MCF 10A (cell line): ENCODE measurements around the gene PCNX1. TPM values are rescaled to one million over a fixed set of nuclear protein-coding genes. Genes with fewer than 3 reads are reported as not detected.

ENCODE experiments used
- BruUV-seq: library from RNA; stranded (reverse); fragments of 400-500 nt; replicated peaks from 2 replicates; lab custom pipeline; 2021; lab: Mats Ljungman, UMichigan
- CTCF ChIA-PET: fragments of 300-600 bp; sonication (Branson Sonifier 250); formaldehyde crosslinking; extraction: SDS; loops from one replicate; lab custom pipeline; 2021; ENCODE audit warnings: antibody characterized with exemption, inconsistent platforms; lab: Yijun Ruan, JAX
- POLR2A ChIA-PET: fragments of 300-600, 350-650 bp; sonication (Branson Sonifier 250); formaldehyde crosslinking; extraction: SDS; loops from one replicate; lab custom pipeline; 2020; ENCODE audit warnings: antibody characterized with exemption, inconsistent platforms; lab: Yijun Ruan, JAX
- DNase-seq: peaks from one replicate; pipeline ENCODE4 v3.0.0-alpha.2; 2018; ENCODE audit not compliant: unreplicated experiment
- H3K27ac Mint-ChIP-seq: one replicate; pipeline ENCODE4 v1.8.0; 2022; ENCODE audit warnings: mild to moderate bottlenecking, low read depth, mixed read lengths; ENCODE audit not compliant: unreplicated experiment
- H3K27me3 Mint-ChIP-seq: one replicate; pipeline ENCODE4 v1.8.0; 2022; ENCODE audit warnings: mixed read lengths; ENCODE audit not compliant: insufficient read depth, unreplicated experiment
- H3K36me3 Mint-ChIP-seq: one replicate; pipeline ENCODE4 v1.8.0; 2022; ENCODE audit warnings: mild to moderate bottlenecking, moderate library complexity, mixed read lengths; ENCODE audit not compliant: insufficient read depth, unreplicated experiment
- H3K4me1 Mint-ChIP-seq: one replicate; pipeline ENCODE4 v1.8.0; 2022; ENCODE audit warnings: mixed read lengths; ENCODE audit not compliant: insufficient read depth, unreplicated experiment
- H3K4me3 Mint-ChIP-seq: one replicate; pipeline ENCODE4 v1.8.0; 2022; ENCODE audit warnings: mild to moderate bottlenecking, moderate library complexity, mixed read lengths; ENCODE audit not compliant: unreplicated experiment
- H3K9me3 Mint-ChIP-seq: one replicate; pipeline ENCODE4 v1.8.0; 2022; ENCODE audit warnings: mixed read lengths; ENCODE audit not compliant: unreplicated experiment
- intact Hi-C: fragments of 100-400 bp; cut with micrococcal nuclease; formaldehyde crosslinking; loops from 2 replicates; pipeline ENCODE4 v1.14.1; 2022
- total RNA-seq: library from RNA; stranded (reverse); gene quantifications from 2 replicates; pipeline ENCODE4 v1.2.3, GENCODE V29; 2022
- TF ChIP-seq, protein P1 (sequence below): fragments of 200-600 bp; IDR thresholded peaks from one replicate; pipeline ENCODE4 v1.8.0; 2022; ENCODE audit warnings: antibody characterized with exemption, mild to moderate bottlenecking; ENCODE audit not compliant: unreplicated experiment

The PCNX1 gene
- total RNA-seq, 1 experiment from 2014 or later, result 55.6 TPM

DNA sequence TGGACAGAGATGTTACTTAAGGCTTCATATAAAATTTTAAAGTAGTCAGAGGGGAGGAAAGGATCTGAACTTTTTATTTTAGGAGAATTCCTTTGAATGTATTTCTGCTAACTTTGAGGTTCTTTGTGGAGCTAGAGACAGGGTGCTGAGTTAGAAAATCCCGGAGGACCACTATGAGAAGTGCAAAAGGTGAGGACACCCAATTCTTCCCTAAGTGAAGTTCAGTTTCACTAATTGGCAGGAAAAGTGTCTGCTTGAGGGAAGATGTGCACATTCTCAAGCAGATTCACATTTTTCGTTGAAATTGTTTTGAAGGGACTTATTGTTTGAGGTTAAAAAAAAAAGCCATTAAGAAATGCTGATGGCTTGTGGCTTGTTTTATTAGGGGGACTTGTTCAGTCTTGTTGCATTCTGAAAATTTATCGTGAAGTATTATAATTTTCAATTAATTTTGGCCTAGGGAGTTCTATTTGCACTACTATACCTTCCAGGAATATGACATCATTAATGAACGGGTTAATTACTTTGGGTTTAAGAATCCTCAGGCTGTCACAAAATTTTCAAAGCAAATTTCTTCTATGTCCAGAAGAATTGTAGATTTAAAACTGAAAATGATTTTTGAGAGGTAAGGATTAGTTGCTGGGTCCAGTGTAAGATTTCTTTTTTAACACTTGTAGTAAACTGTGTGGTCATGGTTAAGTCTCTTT is 1.8 kb downstream of the PCNX1 start:
- H3K4me3 Mint-ChIP-seq, result peak overlapping the region; percentile 97
- ChIA-PET POLR2A (interaction anchor here (0.8 to 5.3 kb wide), 16 partner anchors 9 to 309 kb away, joined by 3 to 53 read pairs (median 5); partner anchors contain the start of gene MAP3K9), CTCF (interaction anchor here (0.6 kb wide), 1 partner anchor 175 kb away, joined by 3 read pairs; no protein-coding TSS in a partner anchor)
- TF ChIP-seq, protein P1, sequence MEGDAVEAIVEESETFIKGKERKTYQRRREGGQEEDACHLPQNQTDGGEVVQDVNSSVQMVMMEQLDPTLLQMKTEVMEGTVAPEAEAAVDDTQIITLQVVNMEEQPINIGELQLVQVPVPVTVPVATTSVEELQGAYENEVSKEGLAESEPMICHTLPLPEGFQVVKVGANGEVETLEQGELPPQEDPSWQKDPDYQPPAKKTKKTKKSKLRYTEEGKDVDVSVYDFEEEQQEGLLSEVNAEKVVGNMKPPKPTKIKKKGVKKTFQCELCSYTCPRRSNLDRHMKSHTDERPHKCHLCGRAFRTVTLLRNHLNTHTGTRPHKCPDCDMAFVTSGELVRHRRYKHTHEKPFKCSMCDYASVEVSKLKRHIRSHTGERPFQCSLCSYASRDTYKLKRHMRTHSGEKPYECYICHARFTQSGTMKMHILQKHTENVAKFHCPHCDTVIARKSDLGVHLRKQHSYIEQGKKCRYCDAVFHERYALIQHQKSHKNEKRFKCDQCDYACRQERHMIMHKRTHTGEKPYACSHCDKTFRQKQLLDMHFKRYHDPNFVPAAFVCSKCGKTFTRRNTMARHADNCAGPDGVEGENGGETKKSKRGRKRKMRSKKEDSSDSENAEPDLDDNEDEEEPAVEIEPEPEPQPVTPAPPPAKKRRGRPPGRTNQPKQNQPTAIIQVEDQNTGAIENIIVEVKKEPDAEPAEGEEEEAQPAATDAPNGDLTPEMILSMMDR, result no peak
- DNase-seq, result no peak
- peak overlapping the region; percentile 96 for H3K27ac Mint-ChIP-seq
- H3K36me3 Mint-ChIP-seq, result peaks cover 17% of the 10 kb centered on the region
- peaks cover 42% of the 10 kb centered on the region for H3K4me1 Mint-ChIP-seq
- intact Hi-C loops, result loop anchor here (2.0 kb wide), 1 partner anchor 92 kb away; no protein-coding TSS in a partner anchor
- TSS peak; percentile 56 for BruUV-seq
- no peaks in the 10 kb centered on the region for H3K27me3 Mint-ChIP-seq
- H3K9me3 Mint-ChIP-seq, result no peaks in the 10 kb centered on the region

DNA sequence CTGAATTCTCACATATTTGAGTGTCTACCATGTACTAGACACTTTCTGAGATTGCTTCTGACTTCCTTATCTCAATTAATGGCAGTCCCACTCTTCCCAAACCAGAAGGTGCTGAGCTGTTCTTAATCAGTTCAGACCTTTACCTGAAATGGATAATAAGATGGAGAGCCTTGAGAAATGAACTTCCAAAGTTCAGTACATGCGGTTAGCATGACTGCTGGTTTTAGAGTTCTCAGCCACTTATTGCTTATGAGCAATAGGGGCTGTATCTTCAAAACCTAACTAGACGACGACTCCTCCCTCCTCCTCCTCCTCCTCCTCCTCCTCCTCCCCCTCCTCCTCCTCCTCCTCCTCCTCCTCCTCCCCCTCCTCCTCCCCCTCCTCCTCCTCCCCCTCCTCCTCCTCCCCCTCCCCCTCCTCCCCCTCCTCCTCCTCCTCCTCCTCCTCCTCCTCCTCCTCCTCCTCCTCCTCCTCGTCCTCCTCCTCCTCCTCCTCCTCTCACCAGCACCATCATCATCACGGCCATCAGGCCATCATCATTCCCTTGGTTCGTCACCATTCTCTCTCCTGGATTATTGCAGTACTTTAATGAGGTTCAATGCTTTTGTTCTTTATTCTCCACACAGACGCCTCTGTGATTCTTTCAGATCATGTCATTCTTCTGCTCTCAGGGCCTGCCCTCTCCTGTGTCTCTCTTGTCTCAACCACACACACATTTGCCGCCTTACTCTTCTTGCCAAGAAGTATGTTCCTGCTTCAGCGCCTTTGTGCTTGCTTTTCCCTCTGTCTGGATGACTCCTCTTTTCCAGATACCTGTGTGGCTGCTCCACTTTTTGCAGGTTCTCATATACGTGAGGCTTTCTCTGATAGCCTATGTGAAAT is 2.7 kb downstream of the PCNX1 start:
- Mint-ChIP-seq H3K36me3 (peaks cover 17% of the 10 kb centered on the region), H3K27ac (peak overlapping the region; percentile 96), H3K27me3 (no peaks in the 10 kb centered on the region), H3K9me3 (no peaks in the 10 kb centered on the region), H3K4me3 (peak overlapping the region; percentile 97), H3K4me1 (peaks cover 42% of the 10 kb centered on the region)
- TF ChIP-seq, protein P1, result no peak
- ChIA-PET CTCF (no interaction called here), POLR2A (interaction anchor here (0.6 to 5.3 kb wide), 13 partner anchors 10 to 155 kb away, joined by 3 to 53 read pairs (median 4); no protein-coding TSS in a partner anchor)
- DNase-seq, result no peak
- intact Hi-C loops, result loop anchor here (2.0 kb wide), 1 partner anchor 93 kb away; no protein-coding TSS in a partner anchor
- BruUV-seq, result no TSS peak

DNA sequence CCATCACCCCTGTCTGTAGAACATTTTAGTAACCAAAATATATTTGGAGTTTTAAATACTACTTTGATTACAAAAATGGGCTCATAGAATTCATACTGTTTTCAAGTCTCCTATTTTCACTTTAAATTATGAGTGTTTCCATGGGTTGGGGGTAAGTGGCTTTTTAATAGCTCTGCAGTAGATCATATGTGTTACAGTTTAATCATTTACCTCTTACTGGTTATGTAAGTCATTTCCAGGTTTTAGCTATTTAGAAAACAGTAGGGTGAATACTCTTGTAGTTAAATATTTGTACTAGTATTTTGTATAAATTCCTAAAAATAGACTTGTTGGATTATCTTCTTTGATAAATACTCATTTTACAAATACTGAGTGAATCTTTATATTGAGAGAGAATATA is 8.2 kb downstream of the PCNX1 start:
- POLR2A ChIA-PET, result interaction anchor here (1.0 to 1.6 kb wide), 2 partner anchors 9 to 15 kb away, joined by 3 to 5 read pairs; partner anchors contain the start of gene PCNX1
- Mint-ChIP-seq H3K4me3 (peak overlapping the region; percentile 47), H3K27me3 (no peaks in the 10 kb centered on the region), H3K9me3 (no peaks in the 10 kb centered on the region), H3K4me1 (peaks cover 58% of the 10 kb centered on the region), H3K27ac (peak overlapping the region; percentile 57), H3K36me3 (peaks cover 12% of the 10 kb centered on the region)
- CTCF ChIA-PET, result interaction anchor here (0.6 to 1.0 kb wide), 2 partner anchors 8 to 1040 kb away, joined by 3 to 5 read pairs; partner anchors contain the start of gene PCNX1
- TF ChIP-seq, protein P1, result no peak
- BruUV-seq, result no TSS peak
- no peak for DNase-seq
- intact Hi-C loops, result no loop called here

DNA sequence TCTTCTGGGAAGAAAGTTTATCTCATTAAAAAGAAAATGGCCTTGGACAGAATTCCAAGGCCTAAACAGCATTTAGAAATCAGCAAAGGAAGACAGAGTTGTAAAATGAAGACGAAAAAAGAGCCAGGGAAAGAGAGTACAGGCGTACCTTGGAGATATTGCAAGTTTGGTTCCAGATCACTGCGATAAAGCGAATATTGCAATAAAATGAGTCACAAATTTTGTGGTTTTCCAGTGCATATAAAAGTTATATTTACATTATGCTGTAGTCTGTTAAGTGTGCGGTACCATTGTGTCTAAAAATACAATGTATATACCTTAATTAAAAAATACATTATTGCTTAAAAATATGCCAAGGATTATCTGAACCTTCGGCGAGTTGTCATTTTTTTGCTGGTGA is 9.0 kb downstream of the PCNX1 start:
- ChIA-PET POLR2A (no interaction called here), CTCF (no interaction called here)
- Mint-ChIP-seq H3K36me3 (peaks cover 12% of the 10 kb centered on the region), H3K9me3 (no peaks in the 10 kb centered on the region), H3K27me3 (no peaks in the 10 kb centered on the region), H3K4me1 (peaks cover 54% of the 10 kb centered on the region), H3K27ac (peak overlapping the region; percentile 57), H3K4me3 (peak overlapping the region; percentile 47)
- BruUV-seq, result no TSS peak
- TF ChIP-seq, protein P1, result no peak
- intact Hi-C loops, result no loop called here
- DNase-seq, result peak; percentile 43
